ENCODE results near the gene ANKRD12.
A peak's percentile ranks its signal among the peaks of the same experiment; 100 is the strongest.
"Not testable (repeated sequence)": the region's sequence is repeated elsewhere in the genome, so short reads cannot be mapped to it uniquely, and the experiment has no call there.

Gene ANKRD12

GRCh38 chr18:9136315-9137155 lies at the start of gene ANKRD12:
Gene ANKRD12 (plus strand): TSS chr18:9136781. CDS start chr18:9182433, 45,652 bp downstream.
- peak; percentile 93 for DNase-seq

- DNase-seq: no peak
Measured at GRCh38 chr18:9087144-9087543, 49.4 kb upstream of the ANKRD12 start.

GRCh38 chr18:9088252-9088651 lies 48.3 kb upstream of the ANKRD12 start:
- no peak for DNase-seq

GRCh38 chr18:9088727-9089126 lies 47.9 kb upstream of the ANKRD12 start:
- DNase-seq: not testable (repeated sequence)

GRCh38 chr18:9090578-9090977 lies 46.0 kb upstream of the ANKRD12 start:
- DNase-seq: no peak

GRCh38 chr18:9091066-9091476 lies 45.5 kb upstream of the ANKRD12 start:
- DNase-seq: no peak

GRCh38 chr18:9092665-9093064 lies 43.9 kb upstream of the ANKRD12 start:
- DNase-seq: no peak

- DNase-seq: not testable (repeated sequence)
Measured at GRCh38 chr18:9093109-9093508, 43.5 kb upstream of the ANKRD12 start.

GRCh38 chr18:9094307-9095226 lies 42.0 kb upstream of the ANKRD12 start:
- DNase-seq: no peak

GRCh38 chr18:9095297-9096006 lies 41.1 kb upstream of the ANKRD12 start:
- DNase-seq: peak; percentile 31 to 34

- no peak for DNase-seq
Measured at GRCh38 chr18:9096007-9096371, 40.6 kb upstream of the ANKRD12 start.

- no peak for DNase-seq
Measured at GRCh38 chr18:9096685-9097084, 39.9 kb upstream of the ANKRD12 start.

- DNase-seq: no peak
Measured at GRCh38 chr18:9097349-9097748, 39.2 kb upstream of the ANKRD12 start.

- DNase-seq: no peak
Measured at GRCh38 chr18:9100796-9101195, 35.8 kb upstream of the ANKRD12 start.

- peak; percentile 72 to 75 for DNase-seq
Measured at GRCh38 chr18:9101730-9102507, 34.7 kb upstream of the ANKRD12 start.

GRCh38 chr18:9102508-9103375 lies 33.8 kb upstream of the ANKRD12 start, which contains the start of gene NDUFV2:
Gene NDUFV2 (plus strand): TSS chr18:9102699. CDS start chr18:9102744, 45 bp downstream.
- peak; percentile 87 to 89 for DNase-seq

GRCh38 chr18:9103376-9103873 lies 33.2 kb upstream of the ANKRD12 start:
- peak; percentile 26 to 29 for DNase-seq

GRCh38 chr18:9104244-9104901 lies 32.2 kb upstream of the ANKRD12 start:
- DNase-seq: no peak

- no peak for DNase-seq
Measured at GRCh38 chr18:9105420-9105819, 31.2 kb upstream of the ANKRD12 start.

- no peak for DNase-seq
Measured at GRCh38 chr18:9106094-9106493, 30.5 kb upstream of the ANKRD12 start.
